ENCODE results near the gene PHRF1. TPM values are rescaled to one million over a fixed set of nuclear protein-coding genes. Genes with fewer than 3 reads are reported as not detected.

The PHRF1 gene
- total and polyA plus RNA-seq, 2 of the 4 experiments (the other 2 are of a cell fraction): 10.9 to 17.5 TPM

- TF ChIP-seq BHLHE40 (IDR thresholded peaks at IDR 0.05; ENCODE audit: low read depth, low read length): no peak
Observed at GRCh38 chr11:660681-661444, 84.6 kb downstream of the PHRF1 start (continued).

Small RNA genes lying within 50 kb of the gene (microRNA-seq; reads per million reads assigned to microRNA genes)
- gene MIR210 (ENCODE audit: insufficient read depth in 1 of 2, insufficient read length in 1 of 2, unreplicated experiment in 1 of 2): 569 to 1,579 reads per million in 2 experiments

Small RNA genes lying within 50 kb of the gene (small RNA-seq; reads per million reads assigned to genes)
- 9.3 to 2,599 (median 938) reads per million in 5 experiments for gene MIR210

Other genes with a start within 250 kb of the PHRF1 start
- 5.2 and 6.1 TPM in 2 replicates for gene B4GALNT4, start 207.0 kb upstream of the PHRF1 start, total RNA-seq (2012; rRNA removed)
- 38.6 and 45.4 TPM in 2 replicates for gene B4GALNT4, start 207.0 kb upstream of the PHRF1 start, polyA plus RNA-seq (2012; rRNA removed)
- 1.4 and 2.2 TPM in 2 replicates for gene PKP3, start 182.3 kb upstream of the PHRF1 start, total RNA-seq (2012; rRNA removed)
- 1.5 and 2.6 TPM in 2 replicates for gene PKP3, start 182.3 kb upstream of the PHRF1 start, polyA plus RNA-seq (2012; rRNA removed)
- 9.4 and 10.9 TPM in 2 replicates for gene SIGIRR, start 161.5 kb upstream of the PHRF1 start, total RNA-seq (2012; rRNA removed)
- 27.6 and 33.8 TPM in 2 replicates for gene SIGIRR, start 161.5 kb upstream of the PHRF1 start, polyA plus RNA-seq (2012; rRNA removed)
- gene ANO9, start 134.5 kb upstream of the PHRF1 start, total RNA-seq (2012; rRNA removed): not detected in 2 replicates
- gene ANO9, start 134.5 kb upstream of the PHRF1 start, polyA plus RNA-seq (2012; rRNA removed): not detected in 2 replicates
- gene PTDSS2, start 126.2 kb upstream of the PHRF1 start, total RNA-seq (2012; rRNA removed): 21.4 and 23.5 TPM in 2 replicates
- 26.6 and 29.8 TPM in 2 replicates for gene PTDSS2, start 126.2 kb upstream of the PHRF1 start, polyA plus RNA-seq (2012; rRNA removed)
- gene RNH1, start 69.2 kb upstream of the PHRF1 start, total RNA-seq (2012; rRNA removed): 138 and 143 TPM in 2 replicates
- gene RNH1, start 69.2 kb upstream of the PHRF1 start, polyA plus RNA-seq (2012; rRNA removed): 238 and 247 TPM in 2 replicates
- 99.4 and 108 TPM in 2 replicates for gene HRAS, start 40.9 kb upstream of the PHRF1 start, total RNA-seq (2012; rRNA removed)
- 123 and 154 TPM in 2 replicates for gene HRAS, start 40.9 kb upstream of the PHRF1 start, polyA plus RNA-seq (2012; rRNA removed)
- 0.28 and 0.36 TPM in 2 replicates for gene LRRC56, start 38.9 kb upstream of the PHRF1 start, total RNA-seq (2012; rRNA removed)
- 1.3 and 1.7 TPM in 2 replicates for gene LRRC56, start 38.9 kb upstream of the PHRF1 start, polyA plus RNA-seq (2012; rRNA removed)
- 0.18 and 0.28 TPM in 2 replicates for gene LMNTD2, start 15.7 kb upstream of the PHRF1 start, total RNA-seq (2012; rRNA removed)
- gene LMNTD2, start 15.7 kb upstream of the PHRF1 start, polyA plus RNA-seq (2012; rRNA removed): 1.3 and 2.5 TPM in 2 replicates
- 6.8 and 6.9 TPM in 2 replicates for gene RASSF7, start 15.5 kb upstream of the PHRF1 start, total RNA-seq (2012; rRNA removed)
- gene RASSF7, start 15.5 kb upstream of the PHRF1 start, polyA plus RNA-seq (2012; rRNA removed): 18.5 and 24.2 TPM in 2 replicates
- gene IRF7, start 39.5 kb downstream of the PHRF1 start, total RNA-seq (2012; rRNA removed): 1.4 and 1.6 TPM in 2 replicates
- gene IRF7, start 39.5 kb downstream of the PHRF1 start, polyA plus RNA-seq (2012; rRNA removed): 4.5 and 5.8 TPM in 2 replicates
- gene CDHR5, start 48.5 kb downstream of the PHRF1 start, total RNA-seq (2012; rRNA removed): not detected in 2 replicates
- not detected in 2 replicates for gene CDHR5, start 48.5 kb downstream of the PHRF1 start, polyA plus RNA-seq (2012; rRNA removed)
- not detected in 2 replicates for gene SCT, start 50.7 kb downstream of the PHRF1 start, total RNA-seq (2012; rRNA removed)
- not detected in 2 replicates for gene SCT, start 50.7 kb downstream of the PHRF1 start, polyA plus RNA-seq (2012; rRNA removed)
- not detected in 2 replicates for gene DRD4, start 60.8 kb downstream of the PHRF1 start, total RNA-seq (2012; rRNA removed)
- gene DRD4, start 60.8 kb downstream of the PHRF1 start, polyA plus RNA-seq (2012; rRNA removed): not detected in 2 replicates
- gene DEAF1, start 118.8 kb downstream of the PHRF1 start, total RNA-seq (2012; rRNA removed): 21.7 and 22.9 TPM in 2 replicates
- gene DEAF1, start 118.8 kb downstream of the PHRF1 start, polyA plus RNA-seq (2012; rRNA removed): 31.6 and 35.8 TPM in 2 replicates
- 5.0 and 5.6 TPM in 2 replicates for gene TMEM80, start 119.3 kb downstream of the PHRF1 start, total RNA-seq (2012; rRNA removed)
- 21.2 and 21.7 TPM in 2 replicates for gene TMEM80, start 119.3 kb downstream of the PHRF1 start, polyA plus RNA-seq (2012; rRNA removed)
- 12.2 and 17.2 TPM in 2 replicates for gene EPS8L2, start 129.8 kb downstream of the PHRF1 start, total RNA-seq (2012; rRNA removed)
- gene EPS8L2, start 129.8 kb downstream of the PHRF1 start, polyA plus RNA-seq (2012; rRNA removed): 38.7 and 39.4 TPM in 2 replicates
- 147 and 156 TPM in 2 replicates for gene TALDO1, start 171.0 kb downstream of the PHRF1 start, total RNA-seq (2012; rRNA removed)
- gene TALDO1, start 171.0 kb downstream of the PHRF1 start, polyA plus RNA-seq (2012; rRNA removed): 210 and 228 TPM in 2 replicates
- gene GATD1, start 201.0 kb downstream of the PHRF1 start, total RNA-seq (2012; rRNA removed): 3.0 and 4.2 TPM in 2 replicates
- 48.1 and 52.5 TPM in 2 replicates for gene GATD1, start 201.0 kb downstream of the PHRF1 start, polyA plus RNA-seq (2012; rRNA removed)
- gene CEND1, start 213.6 kb downstream of the PHRF1 start, total RNA-seq (2012; rRNA removed): 0.83 and 0.90 TPM in 2 replicates
- 4.0 and 5.0 TPM in 2 replicates for gene CEND1, start 213.6 kb downstream of the PHRF1 start, polyA plus RNA-seq (2012; rRNA removed)
- 7.2 and 8.2 TPM in 2 replicates for gene SLC25A22, start 221.8 kb downstream of the PHRF1 start, total RNA-seq (2012; rRNA removed)
- 41.3 and 48.8 TPM in 2 replicates for gene SLC25A22, start 221.8 kb downstream of the PHRF1 start, polyA plus RNA-seq (2012; rRNA removed)
- 0.56 and 1.3 TPM in 2 replicates for gene PIDD1, start 228.8 kb downstream of the PHRF1 start, total RNA-seq (2012; rRNA removed)
- 16.4 and 20.3 TPM in 2 replicates for gene PIDD1, start 228.8 kb downstream of the PHRF1 start, polyA plus RNA-seq (2012; rRNA removed)
- 59.9 and 95.0 TPM in 2 replicates for gene RPLP2, start 233.5 kb downstream of the PHRF1 start, total RNA-seq (2012; rRNA removed)
- gene RPLP2, start 233.5 kb downstream of the PHRF1 start, polyA plus RNA-seq (2012; rRNA removed): 1,851 and 1,897 TPM in 2 replicates
- gene PNPLA2, start 242.4 kb downstream of the PHRF1 start, total RNA-seq (2012; rRNA removed): 7.0 and 7.2 TPM in 2 replicates
- gene PNPLA2, start 242.4 kb downstream of the PHRF1 start, polyA plus RNA-seq (2012; rRNA removed): 94.3 and 109 TPM in 2 replicates

Measured in IMR-90 (cell line).